ENCODE data around the gene SGF29. TPM values are rescaled to one million over a fixed set of nuclear protein-coding genes. Genes with fewer than 3 reads are reported as not detected.
"Not testable (repeated sequence)": the region's sequence is repeated elsewhere in the genome, so short reads cannot be mapped to it uniquely, and the experiment has no call there.

The SGF29 gene
- total RNA-seq, 2 donors from 2014 or later, result 14.7 to 18.5 TPM

- H3K27me3 Mint-ChIP-seq; ATAC-seq (replicated peaks); H3K4me1 Mint-ChIP-seq; H3K9me3 Mint-ChIP-seq; H3K4me3 Mint-ChIP-seq; H3K27ac Mint-ChIP-seq: not testable (repeated sequence)
- peaks cover 35% of the 10 kb centered on the region for H3K36me3 Mint-ChIP-seq (ENCODE audit: low read depth)
Measured at GRCh38 chr16:28615486-28616223, 61.9 kb downstream of the SGF29 start.

- not testable (repeated sequence) for ATAC-seq (replicated peaks); H3K27ac Mint-ChIP-seq; H3K4me1 Mint-ChIP-seq; H3K27me3 Mint-ChIP-seq; H3K9me3 Mint-ChIP-seq; H3K4me3 Mint-ChIP-seq
- peaks cover 40% of the 10 kb centered on the region for H3K36me3 Mint-ChIP-seq (ENCODE audit: low read depth)
Measured at GRCh38 chr16:28616224-28616577, 62.5 kb downstream of the SGF29 start.

GRCh38 chr16:28616636-28617035, 62.9 kb downstream of the SGF29 start:
- Mint-ChIP-seq H3K9me3 (no peaks in the 10 kb centered on the region), H3K27ac (no peak overlapping the region), H3K4me3 (no peak overlapping the region), H3K36me3 (ENCODE audit: low read depth) (peaks cover 41% of the 10 kb centered on the region), H3K27me3 (no peaks in the 10 kb centered on the region), H3K4me1 (no peaks in the 10 kb centered on the region)
- no peak for ATAC-seq (replicated peaks)

- no peaks in the 10 kb centered on the region for H3K9me3 Mint-ChIP-seq
- H3K27me3 Mint-ChIP-seq, result no peaks in the 10 kb centered on the region
- H3K27ac Mint-ChIP-seq, result no peak overlapping the region
- no peak for ATAC-seq (replicated peaks)
- peaks cover 41% of the 10 kb centered on the region for H3K36me3 Mint-ChIP-seq (ENCODE audit: low read depth)
- peaks cover 5% of the 10 kb centered on the region for H3K4me1 Mint-ChIP-seq
- no peak overlapping the region for H3K4me3 Mint-ChIP-seq
Measured at GRCh38 chr16:28617874-28618273, 64.2 kb downstream of the SGF29 start.

GRCh38 chr16:28620316-28620715, 66.6 kb downstream of the SGF29 start:
- not testable (repeated sequence) for ATAC-seq (replicated peaks); H3K27ac Mint-ChIP-seq; H3K4me3 Mint-ChIP-seq; H3K9me3 Mint-ChIP-seq; H3K4me1 Mint-ChIP-seq; H3K27me3 Mint-ChIP-seq
- peaks cover 41% of the 10 kb centered on the region for H3K36me3 Mint-ChIP-seq (ENCODE audit: low read depth)

- peaks cover 41% of the 10 kb centered on the region for H3K36me3 Mint-ChIP-seq (ENCODE audit: low read depth)
- peaks cover 5% of the 10 kb centered on the region for H3K4me1 Mint-ChIP-seq
- no peak for ATAC-seq (replicated peaks)
- H3K27me3 Mint-ChIP-seq, result no peaks in the 10 kb centered on the region
- H3K27ac Mint-ChIP-seq, result no peak overlapping the region
- H3K9me3 Mint-ChIP-seq, result no peaks in the 10 kb centered on the region
- peak overlapping the region; percentile 80 for H3K4me3 Mint-ChIP-seq
Measured at GRCh38 chr16:28621481-28622155, 67.9 kb downstream of the SGF29 start.

GRCh38 chr16:28622532-28623171, 68.9 kb downstream of the SGF29 start:
- not testable (repeated sequence) for H3K4me1 Mint-ChIP-seq, H3K27me3 Mint-ChIP-seq, H3K9me3 Mint-ChIP-seq
- Mint-ChIP-seq H3K4me3 (peak overlapping the region; percentile 80), H3K27ac (peak overlapping the region; percentile 71), H3K36me3 (ENCODE audit: low read depth) (peaks cover 34% of the 10 kb centered on the region)
- ATAC-seq (replicated peaks), result peak; percentile 28

- peak overlapping the region; percentile 80 for H3K4me3 Mint-ChIP-seq
- H3K9me3 Mint-ChIP-seq, result no peaks in the 10 kb centered on the region
- peak overlapping the region; percentile 71 for H3K27ac Mint-ChIP-seq
- peaks cover 28% of the 10 kb centered on the region for H3K36me3 Mint-ChIP-seq (ENCODE audit: low read depth)
- peak; percentile 90 for ATAC-seq (replicated peaks)
- H3K27me3 Mint-ChIP-seq, result no peaks in the 10 kb centered on the region
- H3K4me1 Mint-ChIP-seq, result peaks cover 5% of the 10 kb centered on the region
Measured at GRCh38 chr16:28623172-28623711, 69.5 kb downstream of the SGF29 start.

GRCh38 chr16:28630905-28631304, 77.2 kb downstream of the SGF29 start:
- not testable (repeated sequence) for ATAC-seq (replicated peaks); H3K27ac Mint-ChIP-seq; H3K36me3 Mint-ChIP-seq (ENCODE audit: low read depth); H3K27me3 Mint-ChIP-seq; H3K4me3 Mint-ChIP-seq; H3K4me1 Mint-ChIP-seq; H3K9me3 Mint-ChIP-seq

GRCh38 chr16:28636093-28636823, 82.5 kb downstream of the SGF29 start:
- ATAC-seq (replicated peaks); H3K4me3 Mint-ChIP-seq; H3K27ac Mint-ChIP-seq; H3K4me1 Mint-ChIP-seq; H3K36me3 Mint-ChIP-seq (ENCODE audit: low read depth); H3K9me3 Mint-ChIP-seq; H3K27me3 Mint-ChIP-seq: not testable (repeated sequence)

GRCh38 chr16:28637765-28638164, 84.0 kb downstream of the SGF29 start, which contains the start of gene NPIPB8:
Gene NPIPB8, plus strand, starts transcription at chr16:28638065. Its CDS starts 296 bp downstream, at chr16:28638361.
- H3K4me3 Mint-ChIP-seq; H3K27me3 Mint-ChIP-seq; ATAC-seq (replicated peaks); H3K9me3 Mint-ChIP-seq; H3K36me3 Mint-ChIP-seq (ENCODE audit: low read depth); H3K27ac Mint-ChIP-seq; H3K4me1 Mint-ChIP-seq: not testable (repeated sequence)

- not testable (repeated sequence) for H3K9me3 Mint-ChIP-seq; H3K4me1 Mint-ChIP-seq; H3K4me3 Mint-ChIP-seq; H3K27me3 Mint-ChIP-seq; ATAC-seq (replicated peaks); H3K27ac Mint-ChIP-seq; H3K36me3 Mint-ChIP-seq (ENCODE audit: low read depth)
Measured at GRCh38 chr16:28638359-28638758, 84.6 kb downstream of the SGF29 start.

- H3K4me1 Mint-ChIP-seq; H3K27me3 Mint-ChIP-seq; H3K9me3 Mint-ChIP-seq; ATAC-seq (replicated peaks); H3K4me3 Mint-ChIP-seq; H3K36me3 Mint-ChIP-seq (ENCODE audit: low read depth); H3K27ac Mint-ChIP-seq: not testable (repeated sequence)
Measured at GRCh38 chr16:28639959-28640358, 86.2 kb downstream of the SGF29 start.
